ENCODE data around the gene GABRA4.
A peak's percentile ranks its signal among the peaks of the same experiment; 100 is the strongest.

Gene GABRA4

GRCh38 chr4:46993075-46994006 lies at the start of gene GABRA4:
TSS of gene GABRA4 (minus strand) at chr4:46993581. CDS start at chr4:46993424, 157 bp downstream.
- DNase-seq (ENCODE audit: low spot score) = peak; percentile 28

- DNase-seq (ENCODE audit: low spot score) = no peak
Observed at GRCh38 chr4:47040828-47041227, 47.4 kb upstream of the GABRA4 start.

- no peak for DNase-seq (ENCODE audit: low spot score)
Observed at GRCh38 chr4:47038263-47038662, 44.9 kb upstream of the GABRA4 start.

GRCh38 chr4:47032405-47033106 lies 39.2 kb upstream of the GABRA4 start:
- DNase-seq (ENCODE audit: low spot score) = peak; percentile 79

- peak; percentile 20 for DNase-seq (ENCODE audit: low spot score)
Observed at GRCh38 chr4:47031751-47032404, 38.5 kb upstream of the GABRA4 start.

- peak; percentile 28 for DNase-seq (ENCODE audit: low spot score)
Observed at GRCh38 chr4:47031011-47031678, 37.8 kb upstream of the GABRA4 start, which contains the start of gene GABRB1. TSS of gene GABRB1 (plus strand) at chr4:47031567.

- DNase-seq (ENCODE audit: low spot score) = no peak
Observed at GRCh38 chr4:47017494-47017893, 24.1 kb upstream of the GABRA4 start.

- no peak for DNase-seq (ENCODE audit: low spot score)
Observed at GRCh38 chr4:47017081-47017480, 23.7 kb upstream of the GABRA4 start.

GRCh38 chr4:47013373-47013772 lies 20.0 kb upstream of the GABRA4 start:
- DNase-seq (ENCODE audit: low spot score) = no peak

GRCh38 chr4:47012676-47013075 lies 19.3 kb upstream of the GABRA4 start:
- DNase-seq (ENCODE audit: low spot score) = no peak

- DNase-seq (ENCODE audit: low spot score) = no peak
Observed at GRCh38 chr4:47010912-47011446, 17.6 kb upstream of the GABRA4 start.

GRCh38 chr4:47010347-47010911 lies 17.0 kb upstream of the GABRA4 start:
- no peak for DNase-seq (ENCODE audit: low spot score)

- no peak for DNase-seq (ENCODE audit: low spot score)
Observed at GRCh38 chr4:47002580-47002979, 9.2 kb upstream of the GABRA4 start.

GRCh38 chr4:47000406-47000805 lies 7.0 kb upstream of the GABRA4 start:
- no peak for DNase-seq (ENCODE audit: low spot score)

GRCh38 chr4:46999566-46999965 lies 6.2 kb upstream of the GABRA4 start:
- DNase-seq (ENCODE audit: low spot score) = no peak

GRCh38 chr4:46994007-46994405 lies 625 bp upstream of the GABRA4 start:
- DNase-seq (ENCODE audit: low spot score) = peak; percentile 29

- DNase-seq (ENCODE audit: low spot score) = no peak
Observed at GRCh38 chr4:46992338-46992737, 1.0 kb downstream of the GABRA4 start.

- no peak for DNase-seq (ENCODE audit: low spot score)
Observed at GRCh38 chr4:46986922-46987638, 6.3 kb downstream of the GABRA4 start.

- no peak for DNase-seq (ENCODE audit: low spot score)
Observed at GRCh38 chr4:46984781-46985180, 8.6 kb downstream of the GABRA4 start.

GRCh38 chr4:46980851-46981250 lies 12.5 kb downstream of the GABRA4 start:
- no peak for DNase-seq (ENCODE audit: low spot score)

- no peak for DNase-seq (ENCODE audit: low spot score)
Observed at GRCh38 chr4:46979726-46980125, 13.7 kb downstream of the GABRA4 start.
